22Rv1 (cell line): Measurements from ENCODE around the gene ZEB1.

ENCODE experiments used
- H3K27ac ChIP-seq: fragments of 450-650 bp; 2 replicates; pipeline ENCODE4 v1.5.1; 2017
- CTCF ChIP-seq: fragments of 450-650 bp; IDR thresholded peaks from 2 replicates; pipeline ENCODE4 v1.5.1; 2017; ENCODE audit warnings: mild to moderate bottlenecking
- ZFX ChIP-seq: fragments of 450-650 bp; IDR thresholded peaks from 2 replicates; pipeline ENCODE4 v1.6.1; 2017; ENCODE audit warnings: antibody characterized with exemption, borderline replicate concordance

The ZEB1 gene

GRCh38 chr10:31318854-31319601 lies at the start of gene ZEB1:
Gene ZEB1 (plus strand): TSS chr10:31319216. CDS start chr10:31319235, 19 bp downstream.
- H3K27ac ChIP-seq = peak within 1 kb of the TSS; percentile 61
- 0 out of 2 replicates have a peak, but pooled peaks have one; percentile 19 for TF ChIP-seq CTCF
- no peak for TF ChIP-seq ZFX

- TF ChIP-seq ZFX = no peak
- no peak for TF ChIP-seq CTCF
- no peak overlapping the region for H3K27ac ChIP-seq
Observed at GRCh38 chr10:31270954-31271353, 48.1 kb upstream of the ZEB1 start.

GRCh38 chr10:31272841-31273240 lies 46.2 kb upstream of the ZEB1 start:
- H3K27ac ChIP-seq = no peak overlapping the region
- TF ChIP-seq CTCF (no peak), ZFX (no peak)

- H3K27ac ChIP-seq = no peak overlapping the region
- TF ChIP-seq CTCF (no peak), ZFX (no peak)
Observed at GRCh38 chr10:31273789-31274188, 45.2 kb upstream of the ZEB1 start.

GRCh38 chr10:31274310-31274709 lies 44.7 kb upstream of the ZEB1 start:
- H3K27ac ChIP-seq = no peak overlapping the region
- TF ChIP-seq ZFX (no peak), CTCF (no peak)

- no peak overlapping the region for H3K27ac ChIP-seq
- TF ChIP-seq CTCF = no peak
- no peak for TF ChIP-seq ZFX
Observed at GRCh38 chr10:31278279-31278941, 40.6 kb upstream of the ZEB1 start.

GRCh38 chr10:31280972-31281371 lies 38.0 kb upstream of the ZEB1 start:
- no peak for TF ChIP-seq CTCF
- no peak for TF ChIP-seq ZFX

More at GRCh38 chr10:31280972-31281371, 38.0 kb upstream of the ZEB1 start:
- H3K27ac ChIP-seq = no peak overlapping the region
